Astrocyte of the spinal cord (primary cell): ENCODE measurements around the gene TCEAL8.
A peak's percentile ranks its signal among the peaks of the same experiment; 100 is the strongest.
"Not testable (repeated sequence)": the region's sequence is repeated elsewhere in the genome, so short reads cannot be mapped to it uniquely, and the experiment has no call there.

ENCODE experiments used
- DNase-seq: peaks from one replicate; pipeline ENCODE4 v3.0.0; 2011; ENCODE audit warnings: low read depth, low spot score
- H3K4me3 ChIP-seq: 2 replicates; pipeline ENCODE4 v1.5.1; 2011; ENCODE audit warnings: low read depth, mild to moderate bottlenecking, low read length, moderate library complexity
- in situ Hi-C: cut with HindIII; loops from 2 replicates; pipeline ENCODE4 v1.10.0; 2017; ENCODE audit warnings: low sequenced_read_pairs
- TF ChIP-seq, protein P1 (sequence below): IDR thresholded peaks from 2 replicates; pipeline ENCODE4 v1.5.1; 2012; ENCODE audit warnings: low read depth, mild to moderate bottlenecking, low read length, inconsistent platforms

The TCEAL8 gene

DNA sequence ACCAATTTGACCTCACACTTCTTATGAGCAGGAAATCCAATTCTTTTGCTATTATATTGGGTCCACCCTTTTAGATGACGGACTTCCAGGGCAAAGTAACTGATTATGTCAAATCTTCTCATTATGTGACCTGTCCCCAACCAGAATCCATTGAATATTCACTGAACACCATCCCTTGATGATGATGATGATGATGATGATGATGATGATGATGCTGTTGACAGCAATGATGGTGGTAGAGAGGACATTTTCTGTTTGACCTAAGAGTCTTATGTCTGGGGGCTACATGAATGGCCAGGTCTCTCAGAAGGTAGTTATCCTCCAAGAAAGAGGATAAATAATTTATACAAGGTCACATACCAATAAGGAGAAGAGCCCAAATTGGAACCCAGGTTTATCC lies 5.2 kb downstream of the TCEAL8 start:
- in situ Hi-C loops = no loop called here

DNA sequence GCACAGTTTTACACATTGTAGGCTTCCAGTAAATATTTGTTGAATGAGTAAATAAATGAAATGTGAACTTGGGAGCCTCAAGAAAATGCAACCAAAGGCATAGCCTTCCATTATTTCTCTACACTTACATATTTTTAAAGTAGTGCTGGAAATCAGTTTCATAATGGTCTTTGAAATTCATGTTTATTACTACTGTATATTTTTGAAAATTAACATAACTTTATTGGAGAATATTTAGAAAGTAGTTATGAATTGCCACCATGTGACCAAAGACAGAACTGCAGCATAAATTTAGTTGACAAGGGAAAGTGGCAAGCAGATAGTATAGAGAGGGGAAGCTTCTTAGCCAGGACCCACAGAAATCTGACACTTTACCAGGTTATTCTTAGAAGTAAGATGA lies 6.4 kb downstream of the TCEAL8 start:
- DNase-seq = peak; percentile 22
- no peak overlapping the region for H3K4me3 ChIP-seq
- in situ Hi-C loops = no loop called here
- TF ChIP-seq, protein P1, sequence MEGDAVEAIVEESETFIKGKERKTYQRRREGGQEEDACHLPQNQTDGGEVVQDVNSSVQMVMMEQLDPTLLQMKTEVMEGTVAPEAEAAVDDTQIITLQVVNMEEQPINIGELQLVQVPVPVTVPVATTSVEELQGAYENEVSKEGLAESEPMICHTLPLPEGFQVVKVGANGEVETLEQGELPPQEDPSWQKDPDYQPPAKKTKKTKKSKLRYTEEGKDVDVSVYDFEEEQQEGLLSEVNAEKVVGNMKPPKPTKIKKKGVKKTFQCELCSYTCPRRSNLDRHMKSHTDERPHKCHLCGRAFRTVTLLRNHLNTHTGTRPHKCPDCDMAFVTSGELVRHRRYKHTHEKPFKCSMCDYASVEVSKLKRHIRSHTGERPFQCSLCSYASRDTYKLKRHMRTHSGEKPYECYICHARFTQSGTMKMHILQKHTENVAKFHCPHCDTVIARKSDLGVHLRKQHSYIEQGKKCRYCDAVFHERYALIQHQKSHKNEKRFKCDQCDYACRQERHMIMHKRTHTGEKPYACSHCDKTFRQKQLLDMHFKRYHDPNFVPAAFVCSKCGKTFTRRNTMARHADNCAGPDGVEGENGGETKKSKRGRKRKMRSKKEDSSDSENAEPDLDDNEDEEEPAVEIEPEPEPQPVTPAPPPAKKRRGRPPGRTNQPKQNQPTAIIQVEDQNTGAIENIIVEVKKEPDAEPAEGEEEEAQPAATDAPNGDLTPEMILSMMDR = peak; percentile 34

More for the DNA sequence above, 5.2 kb downstream of the TCEAL8 start:
- no peak overlapping the region for H3K4me3 ChIP-seq
- DNase-seq = no peak
- TF ChIP-seq, protein P1 = no peak

DNA sequence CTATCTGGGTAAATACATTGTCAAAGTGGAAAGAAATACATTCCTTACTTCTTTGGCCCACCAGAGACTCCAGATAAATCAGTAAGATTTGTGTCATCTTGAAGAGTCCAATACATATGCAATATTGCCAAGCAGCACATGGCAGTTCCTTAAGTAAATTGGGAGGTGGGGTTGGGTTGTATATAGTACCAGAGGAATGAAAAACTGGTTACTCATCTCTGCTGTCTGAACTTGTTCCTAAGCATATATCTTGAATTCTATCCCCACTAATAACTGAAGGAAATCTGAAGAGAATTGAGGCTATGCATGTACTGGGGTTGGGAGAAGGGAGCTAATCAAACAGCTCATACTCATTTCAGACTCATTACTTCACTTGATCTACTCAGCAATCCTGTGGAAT lies 14.8 kb downstream of the TCEAL8 start:
- TF ChIP-seq, protein P1 = no peak
- in situ Hi-C loops = no loop called here
- DNase-seq = no peak

DNA sequence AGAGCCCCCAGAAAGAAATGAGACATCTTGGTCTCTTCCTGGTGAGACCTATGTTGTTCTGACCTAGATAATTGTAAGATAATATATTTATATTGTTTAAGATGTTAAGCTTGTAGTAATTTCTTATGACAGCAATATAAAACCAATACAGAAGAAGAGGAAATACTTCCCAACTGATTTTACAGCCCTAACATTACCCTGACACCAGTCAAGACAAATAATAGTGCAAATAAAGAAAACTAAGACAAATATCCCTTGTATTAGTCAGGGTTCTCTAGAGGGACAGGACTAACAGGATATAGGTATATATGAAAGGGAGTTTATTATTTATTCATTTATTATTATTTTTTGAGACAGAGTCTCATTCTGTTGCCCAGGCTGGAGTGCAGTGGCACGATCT lies 18.7 kb downstream of the TCEAL8 start:
- in situ Hi-C loops = no loop called here
- no peak for DNase-seq
- no peak overlapping the region for H3K4me3 ChIP-seq
- TF ChIP-seq, protein P1 = no peak

More for the DNA sequence above, 14.8 kb downstream of the TCEAL8 start:
- H3K4me3 ChIP-seq = no peak overlapping the region

DNA sequence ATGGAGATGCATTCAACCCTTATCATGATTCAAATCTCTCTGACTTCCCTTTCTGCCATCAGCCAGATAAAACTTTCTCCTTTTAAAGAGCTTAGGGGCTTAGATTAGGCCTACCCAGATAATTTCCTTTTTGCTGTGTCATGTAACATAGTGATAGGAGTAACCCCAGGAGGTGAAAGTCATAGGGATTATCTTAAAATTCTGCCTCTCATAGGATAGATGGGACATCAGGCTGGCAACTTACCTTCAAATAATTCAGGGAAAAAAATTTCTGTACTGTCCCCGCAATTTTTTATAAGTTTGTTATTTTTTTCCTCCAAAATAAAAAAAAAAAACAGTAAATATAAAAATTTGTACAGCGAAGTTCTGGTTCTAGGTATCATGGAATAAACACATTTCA lies 19.3 kb downstream of the TCEAL8 start:
- DNase-seq, H3K4me3 ChIP-seq, in situ Hi-C loops: not testable (repeated sequence)

DNA sequence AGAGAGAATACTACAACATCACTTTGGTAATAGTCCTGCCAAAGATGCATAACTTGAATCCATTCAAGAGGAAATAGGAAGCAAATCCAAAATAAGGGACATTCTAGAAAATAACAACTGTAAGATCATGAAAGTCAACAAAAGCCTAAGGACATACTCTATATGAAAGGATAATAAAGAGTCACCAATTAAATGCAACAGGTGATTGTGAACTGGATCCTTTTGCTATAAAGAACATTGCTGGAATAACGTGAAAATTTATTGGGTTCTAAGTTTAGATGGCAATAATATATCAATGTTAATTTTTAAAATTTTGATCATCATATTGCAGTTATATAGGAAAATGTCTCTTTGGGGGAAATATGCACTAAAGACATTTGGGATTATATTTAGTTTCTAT lies 20.1 kb downstream of the TCEAL8 start:
- no peak for DNase-seq
- in situ Hi-C loops = no loop called here
- TF ChIP-seq, protein P1 = no peak
- no peak overlapping the region for H3K4me3 ChIP-seq

DNA sequence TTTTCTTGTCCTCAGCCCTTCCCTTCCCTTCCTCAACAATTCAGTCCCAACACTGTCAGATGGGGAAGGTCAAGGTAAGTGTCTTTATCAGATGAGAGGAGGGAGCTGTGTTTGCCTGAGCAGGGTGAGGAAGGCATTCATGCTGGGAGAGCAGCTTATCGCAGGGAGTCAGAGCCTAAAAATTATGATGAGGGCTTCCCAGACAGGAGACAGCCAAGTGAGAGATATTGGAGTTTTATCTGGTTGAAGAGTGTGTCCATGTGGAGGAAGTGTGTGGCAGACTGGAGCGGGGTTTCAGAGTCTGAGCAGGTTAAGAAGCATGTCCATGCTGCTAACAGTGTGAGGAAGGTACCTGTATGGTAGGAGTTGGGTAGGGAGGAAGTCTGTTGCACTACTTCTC lies 21.7 kb downstream of the TCEAL8 start:
- H3K4me3 ChIP-seq = no peak overlapping the region
- TF ChIP-seq, protein P1 = no peak
- in situ Hi-C loops = no loop called here
- no peak for DNase-seq

DNA sequence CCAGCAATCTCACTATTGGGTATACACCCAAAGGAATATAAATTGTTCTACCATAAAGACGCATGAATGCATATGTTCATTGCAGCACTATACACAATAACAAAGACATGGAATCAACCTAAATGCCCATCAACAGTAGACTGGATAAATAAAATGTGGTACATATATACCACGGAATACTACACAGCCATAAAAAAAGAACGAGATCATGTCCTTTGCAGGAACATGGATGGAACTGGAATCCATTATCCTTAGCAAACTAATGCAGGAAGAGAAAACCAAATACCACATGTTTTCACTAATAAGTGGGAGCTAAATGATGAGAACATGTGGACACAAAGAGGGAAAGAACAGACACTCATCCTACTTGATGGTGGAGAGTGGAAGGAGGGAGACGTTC lies 29.0 kb downstream of the TCEAL8 start:
- DNase-seq, in situ Hi-C loops, H3K4me3 ChIP-seq: not testable (repeated sequence)
